AG09309 (cell line): ENCODE data around the gene MMP19.
"Not testable (repeated sequence)": the region's sequence is repeated elsewhere in the genome, so short reads cannot be mapped to it uniquely, and the experiment has no call there.

Source experiments
- DNase-seq: peaks from one replicate; pipeline ENCODE4 v3.0.0-alpha.2; 2010; ENCODE audit warnings: low read depth
- H3K4me3 ChIP-seq: 2 replicates; pipeline ENCODE4 v1.5.1; 2011; ENCODE audit warnings: mild to moderate bottlenecking, low read depth, low read length, moderate library complexity; ENCODE audit not compliant: control insufficient read depth
- TF ChIP-seq, protein P1 (sequence below): IDR thresholded peaks from 2 replicates; pipeline ENCODE4 v1.5.1; 2011; ENCODE audit warnings: mild to moderate bottlenecking, low read depth, low read length, inconsistent platforms; ENCODE audit not compliant: insufficient read depth, control insufficient read depth; ENCODE audit errors: missing control alignments

MMP19 gene

DNA sequence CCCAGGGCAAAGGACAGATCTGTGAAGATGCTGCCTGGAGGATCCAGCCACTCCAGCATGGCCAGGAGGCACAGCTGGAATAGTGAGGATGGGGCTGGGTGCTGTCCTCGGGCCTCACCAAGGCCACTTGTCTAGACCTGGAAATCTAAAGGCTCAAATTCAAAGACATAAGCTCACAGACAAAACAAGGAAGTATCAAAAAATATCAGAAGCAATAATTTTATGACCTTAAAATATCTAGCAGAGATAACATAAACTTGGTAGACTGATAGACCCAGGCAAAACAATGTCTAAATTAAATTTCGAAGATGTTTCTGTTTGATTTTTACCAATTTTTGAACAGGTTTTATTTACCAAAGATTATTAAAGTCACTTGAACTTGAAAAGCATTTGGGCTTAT lies 22.6 kb upstream of the MMP19 start:
- no peak for DNase-seq
- H3K4me3 ChIP-seq, result no peak overlapping the region
- TF ChIP-seq, protein P1, sequence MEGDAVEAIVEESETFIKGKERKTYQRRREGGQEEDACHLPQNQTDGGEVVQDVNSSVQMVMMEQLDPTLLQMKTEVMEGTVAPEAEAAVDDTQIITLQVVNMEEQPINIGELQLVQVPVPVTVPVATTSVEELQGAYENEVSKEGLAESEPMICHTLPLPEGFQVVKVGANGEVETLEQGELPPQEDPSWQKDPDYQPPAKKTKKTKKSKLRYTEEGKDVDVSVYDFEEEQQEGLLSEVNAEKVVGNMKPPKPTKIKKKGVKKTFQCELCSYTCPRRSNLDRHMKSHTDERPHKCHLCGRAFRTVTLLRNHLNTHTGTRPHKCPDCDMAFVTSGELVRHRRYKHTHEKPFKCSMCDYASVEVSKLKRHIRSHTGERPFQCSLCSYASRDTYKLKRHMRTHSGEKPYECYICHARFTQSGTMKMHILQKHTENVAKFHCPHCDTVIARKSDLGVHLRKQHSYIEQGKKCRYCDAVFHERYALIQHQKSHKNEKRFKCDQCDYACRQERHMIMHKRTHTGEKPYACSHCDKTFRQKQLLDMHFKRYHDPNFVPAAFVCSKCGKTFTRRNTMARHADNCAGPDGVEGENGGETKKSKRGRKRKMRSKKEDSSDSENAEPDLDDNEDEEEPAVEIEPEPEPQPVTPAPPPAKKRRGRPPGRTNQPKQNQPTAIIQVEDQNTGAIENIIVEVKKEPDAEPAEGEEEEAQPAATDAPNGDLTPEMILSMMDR, result no peak

DNA sequence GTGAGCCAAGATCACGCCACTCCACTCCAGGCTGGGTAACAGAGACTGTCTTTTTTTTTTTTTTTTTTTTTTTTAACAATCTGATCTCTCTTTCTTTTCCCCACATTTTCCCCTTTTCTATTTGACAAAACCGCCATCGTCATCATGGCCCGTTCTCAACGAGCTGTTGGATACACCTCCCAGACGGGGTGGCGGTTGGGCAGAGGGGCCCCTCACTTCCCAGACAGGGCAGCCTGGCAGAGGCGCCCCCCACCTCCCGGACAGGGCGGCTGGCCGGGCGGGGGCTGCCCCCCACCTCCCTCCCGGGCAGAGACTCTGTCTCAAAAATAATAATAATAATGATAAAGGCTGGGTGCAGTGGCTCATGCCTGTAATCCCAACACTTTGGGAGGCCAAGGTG lies 20.2 kb upstream of the MMP19 start:
- DNase-seq, H3K4me3 ChIP-seq: not testable (repeated sequence)

GRCh38 chr12:55862286-55862685 lies 19.6 kb upstream of the MMP19 start:
- no peak for DNase-seq
- TF ChIP-seq, protein P1, result no peak
- no peak overlapping the region for H3K4me3 ChIP-seq

- H3K4me3 ChIP-seq, result no peak overlapping the region
- TF ChIP-seq, protein P1, result no peak
- DNase-seq, result no peak
Measured at GRCh38 chr12:55861871-55862270, 19.1 kb upstream of the MMP19 start.

DNA sequence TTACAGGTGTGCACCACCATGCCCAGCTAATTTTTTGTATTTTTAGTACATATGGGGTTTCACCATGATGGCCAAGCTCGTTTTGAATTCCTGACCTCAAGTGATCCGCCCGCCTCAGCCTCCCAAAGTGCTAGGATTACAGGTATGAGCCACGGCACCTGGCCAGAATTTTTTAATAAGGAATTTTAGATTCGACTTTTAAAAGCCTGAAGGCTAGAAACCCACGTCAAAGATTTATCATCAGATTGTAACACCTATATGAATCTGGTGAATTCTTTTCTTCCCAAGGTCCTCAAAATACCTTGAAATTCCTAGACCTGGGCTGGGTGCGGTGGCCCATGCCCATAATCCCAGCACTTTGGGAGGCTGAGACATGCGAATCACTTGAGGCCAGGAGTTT lies 18.7 kb upstream of the MMP19 start:
- H3K4me3 ChIP-seq, result no peak overlapping the region
- TF ChIP-seq, protein P1, result no peak
- DNase-seq, result no peak

- DNase-seq, result no peak
- TF ChIP-seq, protein P1, result no peak
- no peak overlapping the region for H3K4me3 ChIP-seq
Measured at GRCh38 chr12:55852740-55853139, 10.0 kb upstream of the MMP19 start.

DNA sequence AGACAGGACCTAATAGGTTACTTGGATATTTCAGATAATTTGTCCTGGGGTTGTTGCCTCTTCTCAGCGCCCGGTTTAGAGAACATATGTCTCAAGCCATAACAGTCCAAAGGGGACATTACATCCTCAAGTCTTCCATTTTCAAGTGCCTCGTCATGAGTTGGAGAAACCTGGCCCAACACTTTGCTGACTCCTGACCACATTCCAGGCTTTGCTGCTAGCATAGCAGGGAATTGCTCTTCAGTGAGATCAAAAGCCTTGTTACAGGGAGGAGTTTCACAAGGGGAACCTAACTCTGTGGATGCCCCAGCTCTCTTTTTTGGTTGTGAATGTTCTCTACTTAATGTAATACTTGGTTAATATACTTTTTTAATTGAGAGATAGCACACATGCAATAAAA lies 8.2 kb upstream of the MMP19 start:
- no peak overlapping the region for H3K4me3 ChIP-seq
- TF ChIP-seq, protein P1, result no peak
- no peak for DNase-seq
